GM18858 (cell line): ENCODE data around the gene RGCC.

Experiments
- ATAC-seq: cut with Tn5 transposase; IDR thresholded peaks from one replicate; pipeline ENCODE4 v1.9.1; 2021; ENCODE audit not compliant: unreplicated experiment

RGCC gene

DNA sequence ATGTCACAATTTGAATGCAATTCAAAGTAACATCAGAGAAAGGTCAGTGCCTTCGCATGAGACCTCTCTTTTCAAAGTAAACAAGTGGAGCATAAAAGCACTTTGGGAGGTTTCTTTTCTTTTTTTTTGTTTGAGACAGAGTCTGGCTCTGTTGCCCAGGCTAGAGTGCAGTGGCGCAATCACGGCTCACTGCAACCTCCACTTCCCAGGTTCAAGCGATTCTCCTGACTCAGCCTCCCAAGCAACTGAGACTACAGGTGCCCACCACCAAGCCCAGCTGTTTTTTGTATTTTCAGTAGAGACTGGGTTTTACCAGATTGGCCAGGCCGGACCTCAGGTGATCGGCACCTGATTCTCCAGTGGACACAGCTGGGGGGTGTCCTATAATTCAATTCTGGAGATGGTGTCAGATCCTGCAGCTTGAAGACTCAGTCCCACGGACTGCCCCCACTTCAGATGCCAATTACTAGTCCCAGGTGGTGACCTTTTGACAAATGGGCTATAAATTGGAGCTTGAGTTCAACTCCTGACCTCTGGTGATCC lies 57.6 kb downstream of the RGCC start:
- no peak for ATAC-seq

- no peak for ATAC-seq
Measured at GRCh38 chr13:41515491-41516139, 58.3 kb downstream of the RGCC start.

DNA sequence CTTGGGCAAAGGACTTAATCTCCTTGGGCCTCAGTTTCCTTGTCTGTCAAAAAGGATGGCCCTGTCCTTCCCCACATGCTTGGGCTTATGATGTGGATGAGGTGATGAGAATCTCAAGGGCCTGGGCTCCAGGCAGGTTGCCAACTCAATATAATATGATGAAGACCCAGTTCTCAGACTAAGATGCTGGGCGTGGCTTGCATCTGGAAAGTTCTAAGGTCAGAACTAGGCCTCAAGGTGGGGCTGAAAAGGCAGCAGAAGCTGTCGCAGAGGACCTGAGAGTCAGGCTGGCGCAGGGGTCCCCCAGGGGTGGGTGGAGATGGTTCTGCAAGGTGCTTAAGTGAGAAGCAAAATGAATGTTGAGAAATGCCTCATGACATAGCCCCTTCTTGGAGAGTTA lies 58.8 kb downstream of the RGCC start:
- ATAC-seq = no peak

DNA sequence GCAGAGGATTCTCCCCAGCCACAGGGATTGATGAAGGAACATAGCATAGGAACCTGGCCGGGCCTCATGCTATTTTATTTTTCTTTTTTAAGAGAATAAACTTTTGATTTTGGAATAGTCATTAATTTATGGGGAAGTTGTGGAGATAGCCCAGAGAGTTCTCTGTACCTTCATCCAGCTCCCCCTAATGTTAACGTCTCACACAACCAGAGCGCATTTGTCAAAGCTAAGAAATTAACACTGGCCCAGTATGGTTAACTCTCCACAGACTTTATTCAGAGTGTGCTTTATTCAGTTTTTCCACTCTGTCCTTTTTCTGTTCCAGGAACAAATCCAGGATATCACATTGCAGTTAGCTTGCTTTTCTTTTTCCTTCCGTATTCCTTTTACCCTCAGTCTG lies 59.4 kb downstream of the RGCC start:
- ATAC-seq = no peak

DNA sequence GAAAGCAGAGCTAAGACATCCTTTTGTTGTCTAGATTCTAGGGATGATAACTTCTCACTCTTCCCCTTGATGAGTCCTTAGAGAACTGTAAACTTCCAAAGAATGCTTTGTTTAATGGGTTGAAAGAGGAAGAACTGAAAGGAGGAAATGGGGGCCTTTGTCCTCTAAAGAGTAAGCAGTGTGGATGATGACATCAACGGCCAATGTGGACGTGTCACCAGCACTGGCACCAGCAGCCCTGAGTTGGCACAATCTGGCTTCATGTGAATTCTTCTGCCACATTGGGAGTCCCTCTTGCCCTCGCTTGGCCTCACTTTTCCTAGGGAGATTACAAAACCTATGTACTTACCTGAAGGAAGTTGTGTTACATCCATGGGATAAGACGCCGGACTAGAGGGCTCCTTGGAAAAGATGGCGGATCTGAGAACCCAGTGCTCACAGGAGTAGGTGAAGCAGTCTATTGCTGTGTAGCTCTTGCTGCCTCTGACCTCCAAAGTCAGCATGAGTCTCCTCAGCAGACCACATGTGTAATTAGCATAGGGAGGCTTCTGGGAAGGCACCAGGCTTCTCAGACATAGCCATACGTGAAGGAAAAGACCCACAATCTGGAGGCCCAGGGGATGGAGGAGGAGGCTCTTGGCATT lies 62.8 kb downstream of the RGCC start:
- no peak for ATAC-seq
